SK-N-SH (cell line): ENCODE measurements around the gene DDIAS.

Source experiments
- EZH2phosphoT487 ChIP-seq: fragments of 200-600 bp; sonication (generic); IDR thresholded peaks from 2 replicates; pipeline ENCODE4 v1.6.1; 2017; ENCODE audit warnings: low read depth, mixed run types, mild to moderate bottlenecking, antibody characterized with exemption, moderate library complexity, borderline replicate concordance
- GABPA ChIP-seq: IDR thresholded peaks from 2 replicates; pipeline ENCODE4 v1.4.0; 2012; ENCODE audit warnings: low read depth, mild to moderate bottlenecking
- JUND ChIP-seq: IDR thresholded peaks from 2 replicates; pipeline ENCODE4 v1.4.0; 2012
- MXI1 ChIP-seq: IDR thresholded peaks from 2 replicates; pipeline ENCODE4 v1.6.1; 2012; ENCODE audit warnings: mild to moderate bottlenecking, low read depth, low read length, improper control_type of control experiment
- POLR2AphosphoS5 ChIP-seq: IDR thresholded peaks from 2 replicates; pipeline ENCODE4 v1.6.1; 2012; ENCODE audit warnings: low read depth, low read length
- RAD21 ChIP-seq: IDR thresholded peaks from 2 replicates; pipeline ENCODE4 v1.6.1; 2012; ENCODE audit warnings: mild to moderate bottlenecking, low read length
- TEAD4 ChIP-seq: IDR thresholded peaks from 2 replicates; pipeline ENCODE4 v1.4.0; 2012; ENCODE audit warnings: mild to moderate bottlenecking, borderline replicate concordance; ENCODE audit not compliant: insufficient read depth
- TF ChIP-seq, protein P1 (sequence below): fragments of 200-600 bp; sonication (generic); IDR thresholded peaks from 2 replicates; pipeline ENCODE4 v1.6.1; 2017; ENCODE audit warnings: antibody characterized with exemption, mild to moderate bottlenecking, moderate library complexity
- TF ChIP-seq, protein P2 (sequence below): IDR thresholded peaks from 2 replicates; pipeline ENCODE4 v1.4.0; 2012; ENCODE audit warnings: low read depth
- TF ChIP-seq, protein P3 (sequence below): IDR thresholded peaks from 2 replicates; pipeline ENCODE4 v1.6.1; 2012; ENCODE audit warnings: mild to moderate bottlenecking, low read depth, low read length, moderate library complexity
- TF ChIP-seq, protein P4 (sequence below): IDR thresholded peaks from 2 replicates; pipeline ENCODE4 v1.4.0; 2012; ENCODE audit warnings: low read depth, borderline replicate concordance

DNA sequence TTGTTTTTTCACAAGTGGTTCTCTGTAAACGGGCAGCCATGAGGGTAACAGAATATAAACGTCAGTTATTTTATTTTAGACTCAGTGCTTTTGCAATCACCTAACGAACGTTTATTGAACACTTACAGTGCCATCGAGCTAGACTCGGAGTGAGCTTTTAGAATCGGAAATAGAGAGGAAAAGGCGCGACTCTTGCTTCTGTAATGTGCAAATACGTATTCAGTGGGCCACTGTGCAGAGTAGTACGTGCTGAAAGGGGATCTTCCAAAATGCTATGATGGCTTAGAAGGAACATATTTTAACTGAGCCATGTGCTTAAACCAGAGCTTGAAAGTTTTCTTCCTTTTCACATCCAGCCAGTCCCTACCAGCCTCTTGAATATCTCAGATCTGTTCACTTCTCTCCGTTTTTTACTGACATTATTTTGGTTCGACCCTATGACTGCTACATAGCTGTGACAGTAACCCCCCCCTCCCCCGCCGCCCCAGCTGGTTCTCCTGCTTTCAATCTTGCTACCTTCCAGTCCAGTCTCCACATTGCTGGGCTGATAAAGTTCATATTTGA is 468 bp downstream of the DDIAS start:
- TF ChIP-seq, protein P1, sequence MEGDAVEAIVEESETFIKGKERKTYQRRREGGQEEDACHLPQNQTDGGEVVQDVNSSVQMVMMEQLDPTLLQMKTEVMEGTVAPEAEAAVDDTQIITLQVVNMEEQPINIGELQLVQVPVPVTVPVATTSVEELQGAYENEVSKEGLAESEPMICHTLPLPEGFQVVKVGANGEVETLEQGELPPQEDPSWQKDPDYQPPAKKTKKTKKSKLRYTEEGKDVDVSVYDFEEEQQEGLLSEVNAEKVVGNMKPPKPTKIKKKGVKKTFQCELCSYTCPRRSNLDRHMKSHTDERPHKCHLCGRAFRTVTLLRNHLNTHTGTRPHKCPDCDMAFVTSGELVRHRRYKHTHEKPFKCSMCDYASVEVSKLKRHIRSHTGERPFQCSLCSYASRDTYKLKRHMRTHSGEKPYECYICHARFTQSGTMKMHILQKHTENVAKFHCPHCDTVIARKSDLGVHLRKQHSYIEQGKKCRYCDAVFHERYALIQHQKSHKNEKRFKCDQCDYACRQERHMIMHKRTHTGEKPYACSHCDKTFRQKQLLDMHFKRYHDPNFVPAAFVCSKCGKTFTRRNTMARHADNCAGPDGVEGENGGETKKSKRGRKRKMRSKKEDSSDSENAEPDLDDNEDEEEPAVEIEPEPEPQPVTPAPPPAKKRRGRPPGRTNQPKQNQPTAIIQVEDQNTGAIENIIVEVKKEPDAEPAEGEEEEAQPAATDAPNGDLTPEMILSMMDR, result no peak
- TF ChIP-seq, protein P2, sequence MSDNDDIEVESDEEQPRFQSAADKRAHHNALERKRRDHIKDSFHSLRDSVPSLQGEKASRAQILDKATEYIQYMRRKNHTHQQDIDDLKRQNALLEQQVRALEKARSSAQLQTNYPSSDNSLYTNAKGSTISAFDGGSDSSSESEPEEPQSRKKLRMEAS, result no peak
- TF ChIP-seq MXI1, result no peak
- no peak for TF ChIP-seq JUND
- TF ChIP-seq, protein P3, sequence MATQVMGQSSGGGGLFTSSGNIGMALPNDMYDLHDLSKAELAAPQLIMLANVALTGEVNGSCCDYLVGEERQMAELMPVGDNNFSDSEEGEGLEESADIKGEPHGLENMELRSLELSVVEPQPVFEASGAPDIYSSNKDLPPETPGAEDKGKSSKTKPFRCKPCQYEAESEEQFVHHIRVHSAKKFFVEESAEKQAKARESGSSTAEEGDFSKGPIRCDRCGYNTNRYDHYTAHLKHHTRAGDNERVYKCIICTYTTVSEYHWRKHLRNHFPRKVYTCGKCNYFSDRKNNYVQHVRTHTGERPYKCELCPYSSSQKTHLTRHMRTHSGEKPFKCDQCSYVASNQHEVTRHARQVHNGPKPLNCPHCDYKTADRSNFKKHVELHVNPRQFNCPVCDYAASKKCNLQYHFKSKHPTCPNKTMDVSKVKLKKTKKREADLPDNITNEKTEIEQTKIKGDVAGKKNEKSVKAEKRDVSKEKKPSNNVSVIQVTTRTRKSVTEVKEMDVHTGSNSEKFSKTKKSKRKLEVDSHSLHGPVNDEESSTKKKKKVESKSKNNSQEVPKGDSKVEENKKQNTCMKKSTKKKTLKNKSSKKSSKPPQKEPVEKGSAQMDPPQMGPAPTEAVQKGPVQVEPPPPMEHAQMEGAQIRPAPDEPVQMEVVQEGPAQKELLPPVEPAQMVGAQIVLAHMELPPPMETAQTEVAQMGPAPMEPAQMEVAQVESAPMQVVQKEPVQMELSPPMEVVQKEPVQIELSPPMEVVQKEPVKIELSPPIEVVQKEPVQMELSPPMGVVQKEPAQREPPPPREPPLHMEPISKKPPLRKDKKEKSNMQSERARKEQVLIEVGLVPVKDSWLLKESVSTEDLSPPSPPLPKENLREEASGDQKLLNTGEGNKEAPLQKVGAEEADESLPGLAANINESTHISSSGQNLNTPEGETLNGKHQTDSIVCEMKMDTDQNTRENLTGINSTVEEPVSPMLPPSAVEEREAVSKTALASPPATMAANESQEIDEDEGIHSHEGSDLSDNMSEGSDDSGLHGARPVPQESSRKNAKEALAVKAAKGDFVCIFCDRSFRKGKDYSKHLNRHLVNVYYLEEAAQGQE, result no peak
- TF ChIP-seq, protein P4, sequence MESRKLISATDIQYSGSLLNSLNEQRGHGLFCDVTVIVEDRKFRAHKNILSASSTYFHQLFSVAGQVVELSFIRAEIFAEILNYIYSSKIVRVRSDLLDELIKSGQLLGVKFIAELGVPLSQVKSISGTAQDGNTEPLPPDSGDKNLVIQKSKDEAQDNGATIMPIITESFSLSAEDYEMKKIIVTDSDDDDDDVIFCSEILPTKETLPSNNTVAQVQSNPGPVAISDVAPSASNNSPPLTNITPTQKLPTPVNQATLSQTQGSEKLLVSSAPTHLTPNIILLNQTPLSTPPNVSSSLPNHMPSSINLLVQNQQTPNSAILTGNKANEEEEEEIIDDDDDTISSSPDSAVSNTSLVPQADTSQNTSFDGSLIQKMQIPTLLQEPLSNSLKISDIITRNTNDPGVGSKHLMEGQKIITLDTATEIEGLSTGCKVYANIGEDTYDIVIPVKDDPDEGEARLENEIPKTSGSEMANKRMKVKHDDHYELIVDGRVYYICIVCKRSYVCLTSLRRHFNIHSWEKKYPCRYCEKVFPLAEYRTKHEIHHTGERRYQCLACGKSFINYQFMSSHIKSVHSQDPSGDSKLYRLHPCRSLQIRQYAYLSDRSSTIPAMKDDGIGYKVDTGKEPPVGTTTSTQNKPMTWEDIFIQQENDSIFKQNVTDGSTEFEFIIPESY, result no peak
- TF ChIP-seq EZH2phosphoT487, result no peak
- TF ChIP-seq GABPA, result no peak
- no peak for TF ChIP-seq POLR2AphosphoS5
- TF ChIP-seq RAD21, result no peak
- TF ChIP-seq TEAD4, result no peak
